ENCODE measurements around the gene BRAT1.

BRAT1 gene

GRCh38 chr7:2559283-2559950 lies 4.1 kb upstream of the BRAT1 start:
- no peak for DNase-seq (ENCODE audit: low spot score)

GRCh38 chr7:2558629-2559282 lies 3.4 kb upstream of the BRAT1 start, which contains the start of gene IQCE:
Gene IQCE, plus strand, starts transcription at chr7:2558979. Its CDS starts 203 bp downstream, at chr7:2559182.
- DNase-seq (ENCODE audit: low spot score), result peak; percentile 96

GRCh38 chr7:2554661-2555111 lies 638 bp downstream of the BRAT1 start:
- no peak for DNase-seq (ENCODE audit: low spot score)

GRCh38 chr7:2553831-2554581 lies 1.3 kb downstream of the BRAT1 start:
- no peak for DNase-seq (ENCODE audit: low spot score)

- DNase-seq (ENCODE audit: low spot score), result no peak
These were observed 2.2 kb downstream of the BRAT1 start for GRCh38 chr7:2553108-2553507.

GRCh38 chr7:2551418-2551817 lies 3.9 kb downstream of the BRAT1 start:
- no peak for DNase-seq (ENCODE audit: low spot score)

GRCh38 chr7:2546776-2547586 lies 8.3 kb downstream of the BRAT1 start:
- DNase-seq (ENCODE audit: low spot score), result no peak

GRCh38 chr7:2545746-2546425 lies 9.4 kb downstream of the BRAT1 start:
- DNase-seq (ENCODE audit: low spot score), result no peak

GRCh38 chr7:2544541-2545188 lies 10.7 kb downstream of the BRAT1 start:
- no peak for DNase-seq (ENCODE audit: low spot score)

GRCh38 chr7:2542916-2543871 lies 12.1 kb downstream of the BRAT1 start:
- no peak for DNase-seq (ENCODE audit: low spot score)

GRCh38 chr7:2542011-2542915 lies 13.1 kb downstream of the BRAT1 start:
- no peak for DNase-seq (ENCODE audit: low spot score)

GRCh38 chr7:2541291-2542010 lies 13.9 kb downstream of the BRAT1 start:
- no peak for DNase-seq (ENCODE audit: low spot score)

- DNase-seq (ENCODE audit: low spot score), result no peak
These were observed 14.7 kb downstream of the BRAT1 start for GRCh38 chr7:2540641-2541051.

- DNase-seq (ENCODE audit: low spot score), result no peak
These were observed 15.2 kb downstream of the BRAT1 start for GRCh38 chr7:2540133-2540532.

GRCh38 chr7:2539031-2539911 lies 16.1 kb downstream of the BRAT1 start:
- DNase-seq (ENCODE audit: low spot score), result no peak

- no peak for DNase-seq (ENCODE audit: low spot score)
These were observed 17.1 kb downstream of the BRAT1 start for GRCh38 chr7:2537981-2538851.
